Neural cell (in vitro differentiated cells): Measurements from ENCODE around the gene C2CD2.

ENCODE experiments used
- CTCF ChIP-seq: fragments of 450-650 bp; IDR thresholded peaks from 2 replicates; pipeline ENCODE4 v1.5.1; 2014; ENCODE audit warnings: antibody characterized with exemption, mild to moderate bottlenecking, moderate library complexity; ENCODE audit not compliant: poor library complexity, severe bottlenecking
- EP300 ChIP-seq: fragments of 450-650 bp; conservative IDR thresholded peaks from 2 replicates; pipeline ENCODE4 v1.6.1; 2014; ENCODE audit warnings: antibody characterized with exemption, mild to moderate bottlenecking, moderate library complexity; ENCODE audit not compliant: poor library complexity, severe bottlenecking
- MXI1 ChIP-seq: fragments of 450-650 bp; conservative IDR thresholded peaks from 2 replicates; pipeline ENCODE4 v1.6.1; 2014; ENCODE audit warnings: antibody characterized with exemption, mild to moderate bottlenecking; ENCODE audit not compliant: poor library complexity, severe bottlenecking
- POLR2AphosphoS5 ChIP-seq: IDR thresholded peaks from 2 replicates; pipeline ENCODE4 v1.6.1; 2012
- REST ChIP-seq: IDR thresholded peaks from 2 replicates; pipeline ENCODE4 v1.6.1; 2012; ENCODE audit warnings: borderline replicate concordance

GRCh38 chr21:41864311-41865001 is 89.4 kb downstream of the C2CD2 start:
- TF ChIP-seq EP300: no peak
- TF ChIP-seq CTCF: no peak
- no peak for TF ChIP-seq POLR2AphosphoS5
- TF ChIP-seq MXI1: no peak
- TF ChIP-seq REST: no peak
